ENCODE results near the gene ARHGAP4.

DNA sequence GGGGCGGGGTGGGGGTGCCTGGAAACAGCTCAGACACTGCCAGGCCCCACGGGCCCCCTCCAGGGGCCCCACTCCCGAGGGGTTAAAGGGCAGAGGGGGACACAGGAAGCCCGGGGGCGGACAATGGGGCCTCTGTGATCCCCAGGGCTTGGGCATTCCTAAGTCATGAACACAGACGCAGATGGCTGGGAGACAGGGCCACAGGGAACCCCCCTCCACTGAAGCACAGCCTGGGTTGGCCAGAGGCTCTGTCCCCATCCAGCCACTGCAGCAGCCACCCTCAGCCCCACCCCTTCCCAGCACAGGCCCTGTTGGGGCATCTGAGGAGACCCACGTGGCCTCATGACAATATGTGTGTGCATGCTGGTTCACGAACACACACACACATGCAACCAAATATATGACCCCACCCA lies 44.0 kb downstream of the ARHGAP4 start:
- TF ChIP-seq POLR2A (IDR thresholded peaks at IDR 0.05; ENCODE audit: low read depth, low read length) (no peak), POLR2AphosphoS5 (IDR thresholded peaks at IDR 0.05; ENCODE audit: low read depth, low read length) (no peak)
